ENCODE data around the gene UPK1B. TPM values are rescaled to one million over a fixed set of nuclear protein-coding genes. Genes with fewer than 3 reads are reported as not detected.
"Not testable (repeated sequence)": the region's sequence is repeated elsewhere in the genome, so short reads cannot be mapped to it uniquely, and the experiment has no call there.

UPK1B gene
- polyA plus RNA-seq, 2 of the 4 experiments (the other 2 are of a cell fraction), result 7.1 to 36.7 TPM

GRCh38 chr3:119240591-119241434, 67.4 kb downstream of the UPK1B start, which contains the start of gene B4GALT4 (continued):
- no peak for TF ChIP-seq HOXA7 (CRISPR knock-in tag; IDR thresholded peaks at IDR 0.05)
- no peak for TF ChIP-seq NPAS2 (CRISPR knock-in tag; IDR thresholded peaks at IDR 0.05; ENCODE audit: borderline replicate concordance)
- TF ChIP-seq MAX (IDR thresholded peaks at IDR 0.05), result peak; percentile 96
- peak; percentile 65; the same call in 1 of the 2 replicates for TF ChIP-seq HDAC2 (IDR thresholded peaks at IDR 0.05)

GRCh38 chr3:119242387-119243057, 69.1 kb downstream of the UPK1B start:
- ATAC-seq; H3K4me3 ChIP-seq; H3K9me3 ChIP-seq; H3K4me2 ChIP-seq; DNase-seq (ENCODE audit: low read depth in 1 of 2, low spot score in 1 of 2); FAIRE-seq: not testable (repeated sequence)
- 93% methylated on average over 7 of the region's 49 CpGs for WGBS (ENCODE audit: missing lambda C conversion rate)
- H3K4me1 ChIP-seq, result peaks cover 16% of the 10 kb centered on the region
- ChIA-PET CTCF (interaction anchor here (0.6 to 8.0 kb wide), 14 partner anchors 10 to 439 kb away, joined by 4 to 65 read pairs (median 8); partner anchors contain the start of gene TEX55), POLR2A (interaction anchor here (2.0 kb wide), 1 partner anchor 360 kb away, joined by 5 read pairs; no protein-coding TSS in a partner anchor)
- peak overlapping the region in 1 of 2 experiments; percentile 99; a peak in 2 of 6 replicates for H3K27ac ChIP-seq

- H3K9me3 ChIP-seq; FAIRE-seq; H3K27ac ChIP-seq; ATAC-seq; H3K4me3 ChIP-seq; H3K4me2 ChIP-seq; POLR2A ChIA-PET; DNase-seq (ENCODE audit: low read depth in 1 of 2, low spot score in 1 of 2): not testable (repeated sequence)
- CTCF ChIA-PET, result interaction anchor here (0.6 to 8.0 kb wide), 2 partner anchors 117 to 360 kb away, joined by 3 to 41 read pairs; no protein-coding TSS in a partner anchor
- H3K4me1 ChIP-seq, result peaks cover 10% of the 10 kb centered on the region
- 74% methylated on average over 7 of the region's 7 CpGs for WGBS (ENCODE audit: missing lambda C conversion rate)
- 0 out of 2 replicates have a peak, but pooled peaks have one; percentile 27 for TF ChIP-seq HEYL (CRISPR knock-in tag; IDR thresholded peaks at IDR 0.05)
These were observed 69.7 kb downstream of the UPK1B start for GRCh38 chr3:119243058-119243529.

- no peak for DNase-seq (ENCODE audit: low read depth in 1 of 2, low spot score in 1 of 2)
- H3K27ac ChIP-seq, result no peak overlapping the region
- no peak for ATAC-seq
- TF ChIP-seq MYC (IDR thresholded peaks at IDR 0.05; ENCODE audit: borderline replicate concordance, low read length) (no peak), HMGXB4 (CRISPR knock-in tag; IDR thresholded peaks at IDR 0.05; ENCODE audit: borderline replicate concordance) (no peak), NFE2L2 (conservative IDR thresholded peaks at IDR 0.05; ENCODE audit: low read length) (no peak), EHMT2 (IDR thresholded peaks at IDR 0.05; ENCODE audit: low read depth) (no peak), CBX2 (IDR thresholded peaks at IDR 0.05; ENCODE audit: borderline replicate concordance, low read depth) (no peak), FOSL2 (IDR thresholded peaks at IDR 0.05) (no peak), FOSL2 (CRISPR knock-in tag; IDR thresholded peaks at IDR 0.05) (no peak), SREBF2 (IDR thresholded peaks at IDR 0.05) (no peak), CBX8 (IDR thresholded peaks at IDR 0.05) (no peak), JUNB (IDR thresholded peaks at IDR 0.05) (no peak), PBX3 (IDR thresholded peaks at IDR 0.05) (no peak), REST (IDR thresholded peaks at IDR 0.05) (no peak), POLR2A (IDR thresholded peaks at IDR 0.05; ENCODE audit: low read length) (no peak), JUN (IDR thresholded peaks at IDR 0.05) (no peak), ZC3H11A (IDR thresholded peaks at IDR 0.05) (no peak), MAZ (IDR thresholded peaks at IDR 0.05; ENCODE audit: borderline replicate concordance, low read depth, low read length) (no peak), FOSB (CRISPR knock-in tag; IDR thresholded peaks at IDR 0.05) (no peak), BCL3 (IDR thresholded peaks at IDR 0.05) (no peak)
- ChIA-PET POLR2A (no interaction called here), CTCF (interaction anchor here (0.6 to 8.0 kb wide), 4 partner anchors 98 to 360 kb away, joined by 3 to 41 read pairs (median 4); partner anchors contain the start of gene TEX55)
- H3K9me3 ChIP-seq, result no peaks in the 10 kb centered on the region
- peaks cover 9% of the 10 kb centered on the region for H3K4me1 ChIP-seq
- no peak overlapping the region for H3K4me3 ChIP-seq
- no peak for FAIRE-seq
- H3K4me2 ChIP-seq, result no peak overlapping the region
These were observed 70.3 kb downstream of the UPK1B start for GRCh38 chr3:119243712-119244111.
